EL (cell line): Measurements from ENCODE around the gene ZNF473.

Source experiments
- DNase-seq: peaks from one replicate; pipeline ENCODE4 v3.0.0-alpha.2; 2016

The ZNF473 gene

GRCh38 chr19:50025794-50026549 lies at the start of gene ZNF473:
Gene ZNF473 (plus strand): TSS chr19:50026005. CDS start chr19:50031083, 5,078 bp downstream.
- peak; percentile 97 for DNase-seq

GRCh38 chr19:49976496-49976895 lies 49.3 kb upstream of the ZNF473 start:
- DNase-seq: no peak

GRCh38 chr19:49977076-49977475 lies 48.7 kb upstream of the ZNF473 start:
- no peak for DNase-seq

DNA sequence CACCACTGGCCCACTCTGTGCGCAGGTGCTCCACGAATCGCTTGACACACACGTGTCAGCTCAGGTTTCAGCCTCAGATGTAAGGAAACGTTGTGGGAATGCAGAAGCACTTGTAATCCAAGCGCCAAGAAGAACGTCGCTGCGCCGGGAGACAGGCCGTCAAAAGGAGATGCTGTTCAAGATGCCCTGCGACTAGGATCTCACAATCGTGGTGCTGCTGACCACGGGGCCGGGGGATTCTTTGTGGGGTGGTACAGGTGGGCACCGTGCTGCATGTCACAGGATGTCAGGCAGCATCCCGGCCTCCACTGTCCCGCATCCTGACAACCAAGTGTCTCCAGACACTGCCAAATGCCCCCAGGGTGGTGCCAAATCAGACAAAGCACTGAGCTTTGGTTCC lies 47.9 kb upstream of the ZNF473 start:
- no peak for DNase-seq

DNA sequence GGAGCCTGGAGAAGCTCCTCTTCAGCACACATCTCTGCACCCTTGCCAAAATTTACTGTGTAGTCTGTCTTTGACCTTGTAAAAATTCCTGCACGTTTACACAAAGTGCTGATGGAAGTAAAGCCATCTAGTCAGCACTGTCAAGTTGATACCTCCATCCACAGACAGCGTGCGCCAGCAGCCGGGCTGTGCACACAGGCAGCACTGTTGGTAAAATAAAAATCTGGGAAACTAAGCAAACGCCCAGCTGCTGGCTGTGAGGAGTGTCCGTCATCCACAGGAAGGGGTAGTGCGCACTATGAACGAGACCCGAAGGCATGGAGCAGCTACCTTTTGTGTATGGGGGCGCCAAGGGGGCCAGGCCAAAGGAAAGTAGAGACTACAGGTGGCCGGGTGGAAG lies 47.5 kb upstream of the ZNF473 start:
- DNase-seq: no peak

GRCh38 chr19:49981603-49982593 lies 43.9 kb upstream of the ZNF473 start:
- DNase-seq: no peak

DNA sequence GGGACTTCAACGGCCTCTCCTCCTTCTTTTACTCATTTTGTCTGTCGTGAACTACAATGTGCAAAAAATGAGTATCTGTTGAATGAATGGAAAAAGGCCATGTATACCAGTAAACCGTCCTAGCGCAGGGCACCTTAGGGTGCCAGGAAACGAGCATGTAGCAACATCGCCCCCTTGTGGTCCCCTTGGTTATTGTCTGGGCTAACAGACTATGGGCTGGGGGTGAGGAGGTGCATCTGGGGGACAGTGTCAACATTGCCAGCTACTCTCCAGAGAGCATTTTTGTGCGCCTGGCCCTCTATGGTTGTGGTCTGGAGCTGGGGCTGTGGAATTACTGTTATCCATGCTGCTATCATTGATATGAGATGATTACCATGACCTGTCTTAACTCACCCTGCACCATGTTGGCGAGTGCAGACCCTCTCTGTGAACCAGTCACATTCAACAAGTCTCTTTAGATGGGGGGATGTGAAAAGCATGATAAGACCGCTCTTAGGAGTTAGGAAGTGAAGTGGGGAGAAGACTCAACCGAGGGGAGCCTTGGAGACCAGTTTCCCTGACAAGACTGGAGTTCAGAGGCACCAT lies 42.1 kb upstream of the ZNF473 start:
- DNase-seq: peak; percentile 44

- no peak for DNase-seq
Observed at GRCh38 chr19:49984491-49984890, 41.3 kb upstream of the ZNF473 start.

GRCh38 chr19:49985871-49986270 lies 39.9 kb upstream of the ZNF473 start:
- DNase-seq: no peak

GRCh38 chr19:49986354-49986753 lies 39.5 kb upstream of the ZNF473 start:
- DNase-seq: no peak

- DNase-seq: peak; percentile 81
Observed at GRCh38 chr19:49987159-49987698, 38.6 kb upstream of the ZNF473 start.

GRCh38 chr19:49988007-49988406 lies 37.8 kb upstream of the ZNF473 start:
- no peak for DNase-seq

GRCh38 chr19:49988433-49988832 lies 37.4 kb upstream of the ZNF473 start:
- DNase-seq: peak; percentile 61

DNA sequence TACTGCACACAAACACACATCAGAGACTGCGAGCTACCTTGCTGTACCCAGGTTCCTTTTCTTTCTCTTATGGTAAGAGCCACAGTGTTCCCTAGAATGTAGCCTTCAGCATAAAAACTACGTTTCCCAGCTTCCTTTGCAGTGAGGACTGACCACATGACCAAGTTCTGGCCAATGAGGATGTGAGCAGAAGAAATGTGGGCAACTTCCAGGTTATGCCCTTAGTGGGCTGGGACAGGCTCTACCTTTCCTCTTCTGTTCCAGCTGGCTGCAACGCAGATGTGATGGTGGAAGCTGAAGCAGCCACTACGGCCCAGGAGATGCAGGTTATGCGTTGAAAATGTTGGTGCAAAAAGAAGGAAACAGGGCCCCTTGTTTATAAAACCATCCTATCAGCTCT lies 28.1 kb upstream of the ZNF473 start:
- peak; percentile 31 for DNase-seq

- no peak for DNase-seq
Observed at GRCh38 chr19:49999371-50000010, 26.3 kb upstream of the ZNF473 start.

- no peak for DNase-seq
Observed at GRCh38 chr19:50000038-50000840, 25.6 kb upstream of the ZNF473 start.

GRCh38 chr19:50000841-50001557 lies 24.8 kb upstream of the ZNF473 start:
- DNase-seq: no peak

- no peak for DNase-seq
Observed at GRCh38 chr19:50001775-50002174, 24.0 kb upstream of the ZNF473 start.

DNA sequence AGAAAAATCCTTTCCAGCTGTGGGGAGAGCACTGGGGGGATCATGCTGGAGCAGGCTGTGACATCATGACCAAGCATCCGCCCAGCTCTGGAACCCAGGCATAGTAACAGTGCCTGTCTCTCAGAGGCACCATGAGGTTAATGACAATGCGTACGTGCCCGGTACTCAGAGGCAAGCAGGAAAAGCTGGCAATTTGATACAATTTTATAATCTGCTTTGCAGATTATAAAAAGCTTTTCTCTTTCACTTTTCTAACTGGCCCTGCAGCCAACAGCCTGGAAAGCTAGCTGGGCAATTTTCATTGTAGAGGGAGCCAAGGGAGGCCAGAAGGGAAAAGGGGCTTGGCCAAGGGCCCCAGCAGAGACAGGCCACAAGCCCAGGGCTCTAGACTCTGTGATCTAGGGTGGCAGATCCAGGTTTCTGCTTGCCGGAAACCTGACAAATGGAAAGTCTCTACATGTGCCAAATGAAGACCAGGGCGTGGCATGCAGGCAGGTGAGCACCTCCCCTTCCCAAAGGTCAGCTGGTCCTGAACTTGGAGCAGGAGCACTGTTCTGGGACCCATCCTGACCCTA lies 23.3 kb upstream of the ZNF473 start:
- DNase-seq: no peak

- DNase-seq: no peak
Observed at GRCh38 chr19:50003254-50003788, 22.5 kb upstream of the ZNF473 start.
